Body of pancreas (tissue), 4 donors: Measurements from ENCODE around the gene LRRC28. TPM values are rescaled to one million over a fixed set of nuclear protein-coding genes. Genes with fewer than 3 reads are reported as not detected.

ENCODE experiments used
- ATAC-seq: fragments of 150-250 bp; one replicate; pipeline ENCODE4 v1.9.1; 2016
- DNase-seq, 4 donors: peaks; one replicate each; pipeline ENCODE4 v3.0.0-alpha.2; 2019
- H3K27ac ChIP-seq, 4 donors: fragments of 200-600 bp; sonication (generic); 1 replicate in 3 of 4; 2 replicates in 1 of 4; pipeline versions ENCODE4 v1.5.1 to v1.6.1; 2016 to 2019; ENCODE audit warnings: mild to moderate bottlenecking in 1 of 4, mixed read lengths in 1 of 4, moderate library complexity in 1 of 4
- H3K27me3 ChIP-seq, 2 donors: fragments of 200-600 bp; sonication (generic); one replicate each; pipeline ENCODE4 v1.6.0; 2016; ENCODE audit warnings: mild to moderate bottlenecking in 1 of 2
- H3K36me3 ChIP-seq, 2 donors: fragments of 200-600 bp; sonication (generic); replicated peaks in 1 of 2; 2 replicates each; pipeline ENCODE4 v1.5.1; 2016; ENCODE audit warnings: low read depth in 2 of 2; ENCODE audit not compliant: insufficient read depth in 1 of 2
- H3K4me1 ChIP-seq: fragments of 200-600 bp; sonication (generic); one replicate; pipeline ENCODE4 v1.6.0; 2016
- H3K4me3 ChIP-seq, 2 donors: fragments of 200-600 bp; sonication (generic); 1 replicate in 1 of 2; 2 replicates in 1 of 2; pipeline ENCODE4 v1.5.1; 2016 to 2019
- H3K9me3 ChIP-seq, 3 donors: fragments of 200-600 bp; sonication (generic); 1 replicate in 2 of 3; 2 replicates in 1 of 3; pipeline ENCODE4 v1.5.1; 2016
- CTCF ChIP-seq, 7 experiments: fragments of 450-650 bp in 4 of 7; fragments of 200-600 bp in 3 of 7; sonication (generic) in 3 of 7; IDR thresholded peaks; one replicate each; pipeline ENCODE4 v1.5.1; 2016 to 2019; ENCODE audit warnings: antibody characterized with exemption in 7 of 7
- POLR2A ChIP-seq, 3 donors: fragments of 450-650 bp; IDR thresholded peaks; one replicate each; pipeline ENCODE4 v1.6.1; 2016; ENCODE audit warnings: antibody characterized with exemption in 3 of 3, mild to moderate bottlenecking in 2 of 3
- WGBS, 2 donors: methylation state at CpG; one replicate each; pipeline ENCODE4 v1.1.5; 2017; 5-methylcytosine and 5-hydroxymethylcytosine counted together
- intact Hi-C: fragments of 100-400 bp; cut with DNase I; formaldehyde crosslinking; loops from one replicate; pipeline ENCODE4 v1.15.1; 2023
- total RNA-seq, 2 donors: library from RNA; depleted of rRNA; stranded (reverse); fragments of >200 nt; gene quantifications; one replicate each; pipeline ENCODE4 v1.1.0, GENCODE V29; 2016

Gene LRRC28
- total RNA-seq, 2 donors from 2014 or later = 13.0 to 59.3 TPM

GRCh38 chr15:99324082-99324620 is 72.9 kb downstream of the LRRC28 start:
- ATAC-seq = no peak

GRCh38 chr15:99324700-99325099 is 73.4 kb downstream of the LRRC28 start:
- Histone ChIP-seq H3K9me3 (no peaks in the 10 kb centered on the region), H3K27me3 (no peaks in the 10 kb centered on the region), H3K4me1 (no peaks in the 10 kb centered on the region), H3K36me3 (no peaks in the 10 kb centered on the region), H3K4me3 (no peak overlapping the region), H3K27ac (no peak overlapping the region)
- WGBS, 2 donors = 95 to 96% methylated on average over 1 of the region's 1 CpG
- intact Hi-C loops = no loop called here
- DNase-seq = no peak
- ATAC-seq = no peak
- no peak for TF ChIP-seq POLR2A (IDR thresholded peaks at IDR 0.05)
- TF ChIP-seq CTCF (IDR thresholded peaks at IDR 0.05) = no peak

More at GRCh38 chr15:99324082-99324620, 72.9 kb downstream of the LRRC28 start:
- 73 to 85% methylated on average over 9 of the region's 9 CpGs for WGBS, 2 donors
- intact Hi-C loops = no loop called here
- no peak for DNase-seq
- Histone ChIP-seq H3K27me3 (no peaks in the 10 kb centered on the region), H3K36me3 (no peaks in the 10 kb centered on the region), H3K9me3 (no peaks in the 10 kb centered on the region), H3K27ac (no peak overlapping the region), H3K4me3 (no peak overlapping the region), H3K4me1 (no peaks in the 10 kb centered on the region)
- TF ChIP-seq CTCF (IDR thresholded peaks at IDR 0.05) (no peak), POLR2A (IDR thresholded peaks at IDR 0.05) (no peak)

- intact Hi-C loops = no loop called here
Observed at GRCh38 chr15:99326235-99326634, 75.0 kb downstream of the LRRC28 start.

GRCh38 chr15:99328106-99329072 is 77.1 kb downstream of the LRRC28 start:
- Histone ChIP-seq H3K27ac (no peak overlapping the region), H3K4me3 (no peak overlapping the region), H3K4me1 (no peaks in the 10 kb centered on the region), H3K36me3 (no peaks in the 10 kb centered on the region), H3K27me3 (no peaks in the 10 kb centered on the region), H3K9me3 (no peaks in the 10 kb centered on the region)
- ATAC-seq = no peak
- 91 to 96% methylated on average over 7 of the region's 7 CpGs for WGBS, 2 donors
- no peak for TF ChIP-seq POLR2A (IDR thresholded peaks at IDR 0.05)
- no peak for TF ChIP-seq CTCF (IDR thresholded peaks at IDR 0.05)
- DNase-seq = no peak
- intact Hi-C loops = no loop called here

More at GRCh38 chr15:99326235-99326634, 75.0 kb downstream of the LRRC28 start:
- Histone ChIP-seq H3K4me1 (no peaks in the 10 kb centered on the region), H3K9me3 (no peaks in the 10 kb centered on the region), H3K36me3 (no peaks in the 10 kb centered on the region), H3K4me3 (no peak overlapping the region), H3K27ac (no peak overlapping the region), H3K27me3 (no peaks in the 10 kb centered on the region)
- ATAC-seq (no peak), DNase-seq (no peak)
- WGBS, 2 donors = 86 to 94% methylated on average over 1 of the region's 1 CpG
- TF ChIP-seq POLR2A (IDR thresholded peaks at IDR 0.05) (no peak), CTCF (IDR thresholded peaks at IDR 0.05) (no peak)
